Smooth muscle cell (in vitro differentiated cells): ENCODE measurements around the gene MTMR1. TPM values are rescaled to one million over a fixed set of nuclear protein-coding genes. Genes with fewer than 3 reads are reported as not detected.
A peak's percentile ranks its signal among the peaks of the same experiment; 100 is the strongest.

Source experiments
- DNase-seq: peaks from one replicate; lab custom pipeline; 2025; ENCODE audit not compliant: unreplicated experiment; lab: John Stamatoyannopoulos, UW
- H2AFZ ChIP-seq: fragments of 200-600 bp; sonication (generic); 2 replicates; pipeline ENCODE4 v1.6.0; 2016; ENCODE audit warnings: antibody characterized with exemption, low read depth, mild to moderate bottlenecking
- H3F3A ChIP-seq: fragments of 200-600 bp; sonication (generic); 2 replicates; pipeline ENCODE4 v1.6.0; 2017; ENCODE audit warnings: antibody characterized with exemption, low read depth
- H3K27ac ChIP-seq: fragments of 200-600 bp; sonication (generic); 2 replicates; pipeline ENCODE4 v1.5.1; 2016; ENCODE audit warnings: low read depth, mild to moderate bottlenecking
- H3K27me3 ChIP-seq: fragments of 200-600 bp; sonication (generic); 2 replicates; pipeline ENCODE4 v1.6.1; 2016; ENCODE audit warnings: low read depth, mild to moderate bottlenecking
- H3K36me3 ChIP-seq: fragments of 200-600 bp; sonication (generic); 2 replicates; pipeline ENCODE4 v1.5.1; 2016; ENCODE audit warnings: low read depth
- H3K4me1 ChIP-seq: fragments of 200-600 bp; sonication (generic); 2 replicates; pipeline ENCODE4 v1.5.1; 2016; ENCODE audit warnings: low read depth
- H3K4me2 ChIP-seq: fragments of 200-600 bp; sonication (generic); 2 replicates; pipeline ENCODE4 v1.6.0; 2016; ENCODE audit warnings: mild to moderate bottlenecking
- H3K4me3 ChIP-seq: fragments of 200-600 bp; sonication (generic); 2 replicates; pipeline ENCODE4 v1.5.1; 2016; ENCODE audit warnings: mild to moderate bottlenecking
- H3K79me2 ChIP-seq: fragments of 200-600 bp; sonication (generic); 2 replicates; pipeline ENCODE4 v1.6.0; 2016; ENCODE audit warnings: low read depth, mild to moderate bottlenecking
- H3K9ac ChIP-seq: fragments of 200-600 bp; sonication (generic); 2 replicates; pipeline ENCODE4 v1.6.0; 2016; ENCODE audit warnings: low read depth
- H3K9me3 ChIP-seq: fragments of 200-600 bp; sonication (generic); replicated peaks from 2 replicates; pipeline ENCODE4 v1.5.1; 2016; ENCODE audit warnings: low read depth
- H4K20me1 ChIP-seq: fragments of 200-600 bp; sonication (generic); 2 replicates; pipeline ENCODE4 v1.6.0; 2016; ENCODE audit warnings: low read depth
- CTCF ChIP-seq: fragments of 200-600 bp; sonication (generic); IDR thresholded peaks from 2 replicates; pipeline ENCODE4 v1.5.1; 2017; ENCODE audit warnings: borderline replicate concordance, mild to moderate bottlenecking, antibody characterized with exemption; ENCODE audit not compliant: insufficient read depth, poor library complexity, severe bottlenecking
- WGBS: methylation state at CpG from one replicate; pipeline ENCODE4 v1.1.7; 2016; ENCODE audit warnings: low lambda C conversion rate; 5-methylcytosine and 5-hydroxymethylcytosine counted together
- polyA plus RNA-seq: library from polyadenylated mRNA; unstranded; fragments of >200 nt; fragmentation: Nextera tagmentation; extraction: Ambion mirVana; gene quantifications from 2 replicates; pipeline ENCODE4 v1.2.1, GENCODE V29; 2016
- total RNA-seq: library from RNA; depleted of rRNA; stranded (reverse); fragments of >200 nt; gene quantifications from 2 replicates; pipeline ENCODE4 v1.2.3, GENCODE V29; 2014

Gene MTMR1
- total and polyA plus RNA-seq, 2 experiments from 2014 or later = 10.1 to 13.8 TPM

- Histone ChIP-seq H3K4me1 (no peaks in the 10 kb centered on the region), H3K27ac (peak overlapping the region; percentile 90), H3K9me3 (no peaks in the 10 kb centered on the region), H2AFZ (no peak overlapping the region), H3K4me3 (no peak overlapping the region), H3K36me3 (no peaks in the 10 kb centered on the region), H3K27me3 (no peaks in the 10 kb centered on the region), H3K79me2 (no peaks in the 10 kb centered on the region), H3K4me2 (peak overlapping the region; percentile 38), H4K20me1 (no peaks in the 10 kb centered on the region), H3F3A (peaks cover 8% of the 10 kb centered on the region), H3K9ac (peak overlapping the region; percentile 70)
- TF ChIP-seq CTCF = no peak
- no peak for DNase-seq
- WGBS = 48% methylated on average over 10 of the region's 10 CpGs
These were observed 74.9 kb downstream of the MTMR1 start for GRCh38 chrX:150768132-150768485.

GRCh38 chrX:150768580-150769190, 75.5 kb downstream of the MTMR1 start:
- no peaks in the 10 kb centered on the region for H3K27me3 ChIP-seq
- H3K4me2 ChIP-seq = no peak overlapping the region
- no peak for DNase-seq
- H2AFZ ChIP-seq = no peak overlapping the region
- peaks cover 8% of the 10 kb centered on the region for H3F3A ChIP-seq
- H3K9ac ChIP-seq = no peak overlapping the region
- H3K4me3 ChIP-seq = no peak overlapping the region
- no peaks in the 10 kb centered on the region for H3K9me3 ChIP-seq
- no peaks in the 10 kb centered on the region for H4K20me1 ChIP-seq
- no peaks in the 10 kb centered on the region for H3K4me1 ChIP-seq
- 95% methylated on average over 19 of the region's 19 CpGs for WGBS
- H3K27ac ChIP-seq = peak overlapping the region; percentile 90
- H3K79me2 ChIP-seq = no peaks in the 10 kb centered on the region
- no peaks in the 10 kb centered on the region for H3K36me3 ChIP-seq
- no peak for TF ChIP-seq CTCF

GRCh38 chrX:150769408-150769807, 76.2 kb downstream of the MTMR1 start:
- no peak overlapping the region for H2AFZ ChIP-seq
- 85% methylated on average over 13 of the region's 13 CpGs for WGBS
- no peak overlapping the region for H3K9ac ChIP-seq

More at GRCh38 chrX:150769408-150769807, 76.2 kb downstream of the MTMR1 start:
- Histone ChIP-seq H3F3A (peaks cover 8% of the 10 kb centered on the region), H4K20me1 (no peaks in the 10 kb centered on the region), H3K79me2 (no peaks in the 10 kb centered on the region), H3K4me3 (no peak overlapping the region), H3K4me2 (no peak overlapping the region), H3K4me1 (no peaks in the 10 kb centered on the region), H3K27me3 (no peaks in the 10 kb centered on the region), H3K9me3 (no peaks in the 10 kb centered on the region), H3K36me3 (no peaks in the 10 kb centered on the region), H3K27ac (no peak overlapping the region)
- no peak for DNase-seq
- TF ChIP-seq CTCF = no peak
